GM12878 (cell line): ENCODE measurements around the gene MTF2. TPM values are rescaled to one million over a fixed set of nuclear protein-coding genes. Genes with fewer than 3 reads are reported as not detected.

Experiments used
- BMI1 ChIP-seq: fragments of 450-650 bp; IDR thresholded peaks from 2 replicates; pipeline ENCODE4 v1.6.1; 2016; ENCODE audit warnings: mild to moderate bottlenecking, moderate library complexity, borderline replicate concordance
- CBX3 ChIP-seq: fragments of 200-600 bp; sonication (generic); IDR thresholded peaks from 2 replicates; pipeline ENCODE4 v1.6.1; 2016; ENCODE audit warnings: low read depth, borderline replicate concordance
- CREB1 ChIP-seq: IDR thresholded peaks from 2 replicates; pipeline ENCODE4 v1.6.1; 2012; ENCODE audit warnings: low read depth, mild to moderate bottlenecking, inconsistent platforms
- ESRRA ChIP-seq: IDR thresholded peaks from 2 replicates; pipeline ENCODE4 v1.6.1; 2012; ENCODE audit warnings: mild to moderate bottlenecking, low read length, improper control_type of control experiment
- HDGF ChIP-seq: fragments of 450-650 bp; IDR thresholded peaks from 2 replicates; pipeline ENCODE4 v1.6.1; 2016; ENCODE audit warnings: antibody characterized with exemption
- LARP7 ChIP-seq: fragments of 450-650 bp; IDR thresholded peaks from 2 replicates; pipeline ENCODE4 v1.6.1; 2017; ENCODE audit warnings: mild to moderate bottlenecking
- MXI1 ChIP-seq: fragments of 150-350 bp; IDR thresholded peaks from 2 replicates; pipeline ENCODE4 v1.6.1; 2011; ENCODE audit warnings: low read depth, mild to moderate bottlenecking, inconsistent platforms, low read length, improper control_type of control experiment
- POLR2A ChIP-seq: IDR thresholded peaks from 2 replicates; pipeline ENCODE4 v1.6.1; 2011; ENCODE audit warnings: low read depth, mild to moderate bottlenecking, low read length
- POLR2AphosphoS2 ChIP-seq: IDR thresholded peaks from 2 replicates; pipeline ENCODE4 v1.6.1; 2011; ENCODE audit warnings: low read depth, mild to moderate bottlenecking, low read length, improper control_type of control experiment, moderate library complexity
- RFX5 ChIP-seq: IDR thresholded peaks from 2 replicates; pipeline ENCODE4 v1.6.1; 2011; ENCODE audit warnings: low read depth, low read length, improper control_type of control experiment
- SREBF2 ChIP-seq: IDR thresholded peaks from 2 replicates; pipeline ENCODE4 v1.6.1; 2012; ENCODE audit warnings: mild to moderate bottlenecking, low read length
- SRF ChIP-seq, 2 experiments: IDR thresholded peaks; 2 replicates each; pipeline ENCODE4 v1.6.1; 2011; ENCODE audit warnings: low read depth in 2 of 2, low read length in 2 of 2, mild to moderate bottlenecking in 1 of 2, moderate library complexity in 1 of 2
- SUPT20H ChIP-seq: IDR thresholded peaks from 2 replicates; pipeline ENCODE4 v1.6.1; 2011; ENCODE audit warnings: low read depth, mild to moderate bottlenecking, low read length, moderate library complexity, borderline replicate concordance; ENCODE audit not compliant: control insufficient read depth
- TBL1XR1 ChIP-seq: IDR thresholded peaks from 2 replicates; pipeline ENCODE4 v1.6.1; 2012; ENCODE audit warnings: low read depth, low read length, improper control_type of control experiment
- polyA plus RNA-seq, 11 experiments: library from polyadenylated mRNA; depleted of rRNA in 4 of 11; unstranded in 6 of 11; stranded (reverse) in 5 of 11; fragments of >200 nt; fragmentation: Nextera tagmentation in 4 of 11; fragmentation: Illumina TruSeq in 1 of 11; extraction: Ambion mirVana in 4 of 11; extraction: Trizol in 1 of 11; gene quantifications; 1 replicate in 1 of 11; 2 replicates in 10 of 11; pipeline versions ENCODE4 v1.2.1 to v1.2.3, GENCODE V29; 2011 to 2016; ENCODE audit warnings: inconsistent platforms in 2 of 11, missing spikeins in 2 of 11, low read depth in 1 of 11
- total RNA-seq, 4 experiments: library from RNA; depleted of rRNA in 3 of 4; stranded (reverse); fragments of >200 nt in 3 of 4; fragmentation: Illumina TruSeq in 1 of 4; extraction: Trizol in 1 of 4; gene quantifications; 2 replicates each; pipeline versions ENCODE4 v1.2.1 to v1.2.3, GENCODE V29; 2013 to 2021
- TF ChIP-seq, protein P1 (sequence below): fragments of 450-650 bp; IDR thresholded peaks from 2 replicates; pipeline ENCODE4 v1.6.1; 2017; ENCODE audit warnings: borderline replicate concordance
- TF ChIP-seq, protein P2 (sequence below): fragments of 450-650 bp; IDR thresholded peaks from 2 replicates; pipeline ENCODE4 v1.6.1; 2017; ENCODE audit warnings: mild to moderate bottlenecking, moderate library complexity
- TF ChIP-seq, protein P3 (sequence below): fragments of 450-650 bp; IDR thresholded peaks from 2 replicates; pipeline ENCODE4 v1.6.1; 2016; ENCODE audit warnings: mild to moderate bottlenecking
- TF ChIP-seq, protein P4 (sequence below): fragments of 450-650 bp; formaldehyde crosslinking; IDR thresholded peaks from 2 replicates; pipeline ENCODE4 v1.5.0; 2022; ENCODE audit warnings: mild to moderate bottlenecking, missing genetic modification characterization
- TF ChIP-seq, protein P5 (sequence below): IDR thresholded peaks from 2 replicates; pipeline ENCODE4 v1.6.1; 2011; ENCODE audit warnings: borderline replicate concordance, low read depth, mild to moderate bottlenecking, moderate library complexity, mixed read lengths, low read length; ENCODE audit not compliant: insufficient read depth; ENCODE audit errors: extremely low read length

MTF2 gene
- total and polyA plus RNA-seq, 10 of the 15 experiments (the other 5 are each of a cell fraction or from before 2014, with no cell fraction given): 22.6 to 74.9 (median 42.8) TPM

DNA sequence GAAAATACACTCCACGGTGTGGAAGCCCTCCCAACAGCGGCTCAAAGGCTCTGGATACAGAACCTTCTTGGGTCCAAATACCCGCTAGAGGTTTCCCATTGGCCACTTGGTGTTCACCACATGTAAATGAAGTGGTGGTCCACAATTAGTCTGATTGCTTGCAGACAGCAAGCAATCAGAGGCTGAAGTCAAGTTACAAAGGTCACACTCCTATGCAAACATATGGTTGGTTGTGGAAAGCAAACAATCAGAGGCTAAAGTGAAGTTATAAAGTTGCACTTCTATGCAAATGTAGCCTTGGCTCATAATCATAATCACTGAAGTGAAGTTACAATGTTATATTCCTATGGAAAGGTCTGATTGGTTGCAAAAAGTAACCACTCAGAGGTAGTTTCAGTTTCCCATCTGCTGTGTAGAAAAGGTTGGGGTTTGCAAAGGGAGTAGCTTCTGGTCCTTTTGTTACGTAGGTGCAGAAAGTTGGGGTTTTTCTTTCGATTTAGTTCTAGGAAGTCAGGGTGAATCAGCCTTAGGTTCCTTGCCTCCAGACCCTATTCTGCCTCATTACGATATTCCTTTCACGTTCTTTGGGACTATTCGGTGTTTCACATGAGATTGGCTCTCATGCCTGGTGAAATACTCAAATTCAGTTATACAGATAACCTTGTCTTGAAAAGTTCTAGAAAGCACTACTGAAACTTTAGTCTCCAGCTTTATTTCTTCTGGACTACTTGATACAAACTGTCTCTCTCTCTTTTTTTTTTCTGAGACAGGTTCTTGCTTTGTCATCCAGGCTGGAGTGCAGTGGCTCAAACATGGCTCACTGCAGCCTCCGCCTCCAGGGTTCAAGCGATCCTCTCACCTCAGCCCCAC is 36.7 kb upstream of the MTF2 start (continued):
- TF ChIP-seq, protein P1, sequence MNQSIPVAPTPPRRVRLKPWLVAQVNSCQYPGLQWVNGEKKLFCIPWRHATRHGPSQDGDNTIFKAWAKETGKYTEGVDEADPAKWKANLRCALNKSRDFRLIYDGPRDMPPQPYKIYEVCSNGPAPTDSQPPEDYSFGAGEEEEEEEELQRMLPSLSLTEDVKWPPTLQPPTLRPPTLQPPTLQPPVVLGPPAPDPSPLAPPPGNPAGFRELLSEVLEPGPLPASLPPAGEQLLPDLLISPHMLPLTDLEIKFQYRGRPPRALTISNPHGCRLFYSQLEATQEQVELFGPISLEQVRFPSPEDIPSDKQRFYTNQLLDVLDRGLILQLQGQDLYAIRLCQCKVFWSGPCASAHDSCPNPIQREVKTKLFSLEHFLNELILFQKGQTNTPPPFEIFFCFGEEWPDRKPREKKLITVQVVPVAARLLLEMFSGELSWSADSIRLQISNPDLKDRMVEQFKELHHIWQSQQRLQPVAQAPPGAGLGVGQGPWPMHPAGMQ: no peak
- TF ChIP-seq, protein P2, sequence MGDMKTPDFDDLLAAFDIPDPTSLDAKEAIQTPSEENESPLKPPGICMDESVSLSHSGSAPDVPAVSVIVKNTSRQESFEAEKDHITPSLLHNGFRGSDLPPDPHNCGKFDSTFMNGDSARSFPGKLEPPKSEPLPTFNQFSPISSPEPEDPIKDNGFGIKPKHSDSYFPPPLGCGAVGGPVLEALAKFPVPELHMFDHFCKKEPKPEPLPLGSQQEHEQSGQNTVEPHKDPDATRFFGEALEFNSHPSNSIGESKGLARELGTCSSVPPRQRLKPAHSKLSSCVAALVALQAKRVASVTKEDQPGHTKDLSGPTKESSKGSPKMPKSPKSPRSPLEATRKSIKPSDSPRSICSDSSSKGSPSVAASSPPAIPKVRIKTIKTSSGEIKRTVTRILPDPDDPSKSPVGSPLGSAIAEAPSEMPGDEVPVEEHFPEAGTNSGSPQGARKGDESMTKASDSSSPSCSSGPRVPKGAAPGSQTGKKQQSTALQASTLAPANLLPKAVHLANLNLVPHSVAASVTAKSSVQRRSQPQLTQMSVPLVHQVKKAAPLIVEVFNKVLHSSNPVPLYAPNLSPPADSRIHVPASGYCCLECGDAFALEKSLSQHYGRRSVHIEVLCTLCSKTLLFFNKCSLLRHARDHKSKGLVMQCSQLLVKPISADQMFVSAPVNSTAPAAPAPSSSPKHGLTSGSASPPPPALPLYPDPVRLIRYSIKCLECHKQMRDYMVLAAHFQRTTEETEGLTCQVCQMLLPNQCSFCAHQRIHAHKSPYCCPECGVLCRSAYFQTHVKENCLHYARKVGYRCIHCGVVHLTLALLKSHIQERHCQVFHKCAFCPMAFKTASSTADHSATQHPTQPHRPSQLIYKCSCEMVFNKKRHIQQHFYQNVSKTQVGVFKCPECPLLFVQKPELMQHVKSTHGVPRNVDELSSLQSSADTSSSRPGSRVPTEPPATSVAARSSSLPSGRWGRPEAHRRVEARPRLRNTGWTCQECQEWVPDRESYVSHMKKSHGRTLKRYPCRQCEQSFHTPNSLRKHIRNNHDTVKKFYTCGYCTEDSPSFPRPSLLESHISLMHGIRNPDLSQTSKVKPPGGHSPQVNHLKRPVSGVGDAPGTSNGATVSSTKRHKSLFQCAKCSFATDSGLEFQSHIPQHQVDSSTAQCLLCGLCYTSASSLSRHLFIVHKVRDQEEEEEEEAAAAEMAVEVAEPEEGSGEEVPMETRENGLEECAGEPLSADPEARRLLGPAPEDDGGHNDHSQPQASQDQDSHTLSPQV: no peak
- TF ChIP-seq MXI1: no peak
- no peak for TF ChIP-seq HDGF
- TF ChIP-seq LARP7: no peak
- no peak for TF ChIP-seq POLR2AphosphoS2
- 0 out of 2 replicates have a peak, but pooled peaks have one; percentile 23 for TF ChIP-seq POLR2A
- no peak for TF ChIP-seq TBL1XR1
- no peak for TF ChIP-seq ESRRA
- TF ChIP-seq CREB1: peak; percentile 69
- TF ChIP-seq, protein P3, sequence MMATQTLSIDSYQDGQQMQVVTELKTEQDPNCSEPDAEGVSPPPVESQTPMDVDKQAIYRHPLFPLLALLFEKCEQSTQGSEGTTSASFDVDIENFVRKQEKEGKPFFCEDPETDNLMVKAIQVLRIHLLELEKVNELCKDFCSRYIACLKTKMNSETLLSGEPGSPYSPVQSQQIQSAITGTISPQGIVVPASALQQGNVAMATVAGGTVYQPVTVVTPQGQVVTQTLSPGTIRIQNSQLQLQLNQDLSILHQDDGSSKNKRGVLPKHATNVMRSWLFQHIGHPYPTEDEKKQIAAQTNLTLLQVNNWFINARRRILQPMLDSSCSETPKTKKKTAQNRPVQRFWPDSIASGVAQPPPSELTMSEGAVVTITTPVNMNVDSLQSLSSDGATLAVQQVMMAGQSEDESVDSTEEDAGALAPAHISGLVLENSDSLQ: 0 out of 2 replicates have a peak, but pooled peaks have one; percentile 14
- TF ChIP-seq, protein P4, sequence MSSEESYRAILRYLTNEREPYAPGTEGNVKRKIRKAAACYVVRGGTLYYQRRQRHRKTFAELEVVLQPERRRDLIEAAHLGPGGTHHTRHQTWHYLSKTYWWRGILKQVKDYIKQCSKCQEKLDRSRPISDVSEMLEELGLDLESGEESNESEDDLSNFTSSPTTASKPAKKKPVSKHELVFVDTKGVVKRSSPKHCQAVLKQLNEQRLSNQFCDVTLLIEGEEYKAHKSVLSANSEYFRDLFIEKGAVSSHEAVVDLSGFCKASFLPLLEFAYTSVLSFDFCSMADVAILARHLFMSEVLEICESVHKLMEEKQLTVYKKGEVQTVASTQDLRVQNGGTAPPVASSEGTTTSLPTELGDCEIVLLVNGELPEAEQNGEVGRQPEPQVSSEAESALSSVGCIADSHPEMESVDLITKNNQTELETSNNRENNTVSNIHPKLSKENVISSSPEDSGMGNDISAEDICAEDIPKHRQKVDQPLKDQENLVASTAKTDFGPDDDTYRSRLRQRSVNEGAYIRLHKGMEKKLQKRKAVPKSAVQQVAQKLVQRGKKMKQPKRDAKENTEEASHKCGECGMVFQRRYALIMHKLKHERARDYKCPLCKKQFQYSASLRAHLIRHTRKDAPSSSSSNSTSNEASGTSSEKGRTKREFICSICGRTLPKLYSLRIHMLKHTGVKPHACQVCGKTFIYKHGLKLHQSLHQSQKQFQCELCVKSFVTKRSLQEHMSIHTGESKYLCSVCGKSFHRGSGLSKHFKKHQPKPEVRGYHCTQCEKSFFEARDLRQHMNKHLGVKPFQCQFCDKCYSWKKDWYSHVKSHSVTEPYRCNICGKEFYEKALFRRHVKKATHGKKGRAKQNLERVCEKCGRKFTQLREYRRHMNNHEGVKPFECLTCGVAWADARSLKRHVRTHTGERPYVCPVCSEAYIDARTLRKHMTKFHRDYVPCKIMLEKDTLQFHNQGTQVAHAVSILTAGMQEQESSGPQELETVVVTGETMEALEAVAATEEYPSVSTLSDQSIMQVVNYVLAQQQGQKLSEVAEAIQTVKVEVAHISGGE (CRISPR knock-in tag): no peak
- TF ChIP-seq, protein P5, sequence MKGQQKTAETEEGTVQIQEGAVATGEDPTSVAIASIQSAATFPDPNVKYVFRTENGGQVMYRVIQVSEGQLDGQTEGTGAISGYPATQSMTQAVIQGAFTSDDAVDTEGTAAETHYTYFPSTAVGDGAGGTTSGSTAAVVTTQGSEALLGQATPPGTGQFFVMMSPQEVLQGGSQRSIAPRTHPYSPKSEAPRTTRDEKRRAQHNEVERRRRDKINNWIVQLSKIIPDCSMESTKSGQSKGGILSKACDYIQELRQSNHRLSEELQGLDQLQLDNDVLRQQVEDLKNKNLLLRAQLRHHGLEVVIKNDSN: no peak
- TF ChIP-seq RFX5: no peak
- no peak for TF ChIP-seq SRF (IDR thresholded peaks at IDR 0.05; ENCODE audit: low read depth in 2 of 2, low read length in 2 of 2)
- TF ChIP-seq SREBF2: no peak
- TF ChIP-seq SUPT20H: no peak
- TF ChIP-seq BMI1: no peak
- TF ChIP-seq CBX3: no peak
